Measurements from ENCODE around the gene TCTN3.

TCTN3 gene

DNA sequence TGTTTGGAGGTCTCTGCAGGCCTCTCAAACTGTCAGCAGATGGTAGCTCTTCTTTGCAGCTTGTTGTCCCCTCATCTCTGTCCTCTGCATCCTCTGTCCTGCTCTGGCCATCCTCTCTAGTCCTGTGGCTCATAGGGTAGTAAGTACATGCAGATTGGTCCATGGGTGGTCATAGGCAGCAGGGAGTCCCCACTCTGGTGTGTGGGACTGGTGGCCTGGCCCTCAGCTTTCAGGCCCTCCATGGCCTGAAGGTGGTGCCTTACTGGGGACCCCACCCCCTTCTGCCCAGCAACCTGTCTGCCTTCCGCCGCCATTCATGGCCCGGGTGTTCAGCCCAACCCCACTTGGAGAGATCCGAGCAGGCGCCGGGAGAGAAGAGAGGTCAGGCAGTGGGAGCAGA, 12.8 kb upstream of the TCTN3 start:
- no peak for DNase-seq (ENCODE audit: low read depth)
- no peak overlapping the region for H3K4me3 ChIP-seq (ENCODE audit: low read length)
- TF ChIP-seq, protein P1, sequence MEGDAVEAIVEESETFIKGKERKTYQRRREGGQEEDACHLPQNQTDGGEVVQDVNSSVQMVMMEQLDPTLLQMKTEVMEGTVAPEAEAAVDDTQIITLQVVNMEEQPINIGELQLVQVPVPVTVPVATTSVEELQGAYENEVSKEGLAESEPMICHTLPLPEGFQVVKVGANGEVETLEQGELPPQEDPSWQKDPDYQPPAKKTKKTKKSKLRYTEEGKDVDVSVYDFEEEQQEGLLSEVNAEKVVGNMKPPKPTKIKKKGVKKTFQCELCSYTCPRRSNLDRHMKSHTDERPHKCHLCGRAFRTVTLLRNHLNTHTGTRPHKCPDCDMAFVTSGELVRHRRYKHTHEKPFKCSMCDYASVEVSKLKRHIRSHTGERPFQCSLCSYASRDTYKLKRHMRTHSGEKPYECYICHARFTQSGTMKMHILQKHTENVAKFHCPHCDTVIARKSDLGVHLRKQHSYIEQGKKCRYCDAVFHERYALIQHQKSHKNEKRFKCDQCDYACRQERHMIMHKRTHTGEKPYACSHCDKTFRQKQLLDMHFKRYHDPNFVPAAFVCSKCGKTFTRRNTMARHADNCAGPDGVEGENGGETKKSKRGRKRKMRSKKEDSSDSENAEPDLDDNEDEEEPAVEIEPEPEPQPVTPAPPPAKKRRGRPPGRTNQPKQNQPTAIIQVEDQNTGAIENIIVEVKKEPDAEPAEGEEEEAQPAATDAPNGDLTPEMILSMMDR (conservative IDR thresholded peaks at IDR 0.05; ENCODE audit: low read depth, low read length) = no peak

DNA sequence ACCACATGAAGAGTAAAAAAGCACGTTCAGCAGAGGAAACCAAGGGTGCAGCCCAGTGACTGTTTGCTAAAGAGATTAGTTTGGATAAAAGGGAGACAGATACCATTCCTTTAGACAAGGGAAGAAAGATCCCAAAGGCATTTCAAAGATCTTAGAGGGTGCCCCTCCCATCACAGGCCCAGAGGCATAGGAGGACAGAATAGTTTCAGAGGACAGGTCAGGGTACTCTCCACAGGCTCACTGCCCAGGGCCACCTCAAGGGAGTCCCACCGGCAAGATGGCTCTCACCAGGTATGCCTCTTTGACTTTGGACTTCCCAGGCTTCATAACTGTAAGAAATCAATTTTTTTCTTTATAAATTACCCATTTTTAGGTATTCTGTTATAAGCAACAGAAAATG, 4.7 kb upstream of the TCTN3 start:
- TF ChIP-seq, protein P1 (conservative IDR thresholded peaks at IDR 0.05; ENCODE audit: low read depth, low read length) = no peak
- no peak for DNase-seq (ENCODE audit: low read depth)
- H3K4me3 ChIP-seq (ENCODE audit: low read length) = no peak overlapping the region

DNA sequence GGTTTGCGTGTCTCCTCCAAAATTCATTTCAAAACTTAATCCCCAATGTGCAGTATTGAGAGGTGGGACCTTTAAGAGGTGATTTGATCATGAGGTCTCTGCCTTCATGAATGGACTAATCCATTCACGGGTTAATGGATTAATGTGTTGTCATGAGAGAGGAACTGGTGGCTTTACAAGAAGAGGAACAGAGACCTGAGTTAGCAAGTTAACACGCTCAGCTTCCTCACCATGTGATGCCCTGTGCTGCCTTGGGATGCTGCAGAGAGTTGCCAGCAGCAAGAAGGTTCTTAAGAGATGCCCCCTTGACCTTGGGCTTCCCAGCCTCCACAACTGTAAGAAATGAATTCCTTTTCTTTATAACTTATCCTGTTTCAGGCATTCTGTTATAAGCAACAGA, 3.7 kb upstream of the TCTN3 start:
- no peak overlapping the region for H3K4me3 ChIP-seq (ENCODE audit: low read length)
- TF ChIP-seq, protein P1 (conservative IDR thresholded peaks at IDR 0.05; ENCODE audit: low read depth, low read length) = no peak
- DNase-seq (ENCODE audit: low read depth) = no peak

DNA sequence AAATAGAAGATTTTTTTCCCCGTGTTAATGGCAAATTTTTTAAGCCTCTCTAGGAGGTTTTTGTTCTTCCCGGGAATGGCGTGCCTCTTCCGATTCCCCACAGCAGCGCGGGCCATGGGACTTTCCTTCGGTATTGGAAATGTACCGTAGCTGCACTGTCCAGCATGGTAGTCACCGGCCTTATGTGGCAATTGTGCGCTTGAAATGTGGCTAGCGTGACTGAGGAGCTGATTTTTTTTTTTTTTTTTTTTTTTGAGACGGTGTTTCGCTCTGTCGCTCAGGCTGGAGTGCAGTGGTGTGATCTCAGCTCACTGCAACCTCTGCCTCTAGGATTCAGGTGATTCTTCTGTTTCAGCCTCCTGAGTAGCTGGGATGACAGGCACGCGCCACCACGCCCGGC, 938 bp upstream of the TCTN3 start:
- no peak for DNase-seq (ENCODE audit: low read depth)
- H3K4me3 ChIP-seq (ENCODE audit: low read length) = no peak overlapping the region
- TF ChIP-seq, protein P1 (conservative IDR thresholded peaks at IDR 0.05; ENCODE audit: low read depth, low read length) = no peak

DNA sequence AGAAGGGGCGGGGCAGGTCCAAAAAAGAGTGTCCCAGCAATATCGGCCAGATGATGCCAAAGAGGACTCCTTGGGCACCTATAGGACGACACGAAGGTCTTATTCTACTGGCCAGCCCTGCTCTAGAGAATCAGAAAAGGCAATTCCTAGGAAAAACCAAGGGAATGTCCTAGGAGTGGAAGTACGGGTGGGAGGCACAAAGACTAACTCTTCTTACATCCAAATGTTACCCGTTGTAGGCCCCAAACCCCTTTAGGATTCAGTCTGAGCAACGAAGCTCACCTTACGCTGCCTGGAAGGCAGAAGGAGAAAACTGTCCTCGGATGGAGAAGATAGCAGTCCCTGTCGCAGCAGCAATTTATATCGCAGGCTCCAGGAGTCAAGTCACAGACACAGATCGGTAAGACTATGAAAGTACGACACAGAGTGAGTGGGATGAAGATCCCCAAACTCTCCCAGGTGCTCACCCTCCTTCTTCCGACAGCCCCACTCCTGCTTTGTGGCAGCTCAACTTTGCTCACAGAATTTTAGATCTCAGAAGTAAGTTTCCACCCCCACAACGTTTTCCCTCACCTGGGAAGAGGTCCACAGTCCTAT, 558 bp downstream of the TCTN3 start:
- no peak for DNase-seq (ENCODE audit: low read depth)

DNA sequence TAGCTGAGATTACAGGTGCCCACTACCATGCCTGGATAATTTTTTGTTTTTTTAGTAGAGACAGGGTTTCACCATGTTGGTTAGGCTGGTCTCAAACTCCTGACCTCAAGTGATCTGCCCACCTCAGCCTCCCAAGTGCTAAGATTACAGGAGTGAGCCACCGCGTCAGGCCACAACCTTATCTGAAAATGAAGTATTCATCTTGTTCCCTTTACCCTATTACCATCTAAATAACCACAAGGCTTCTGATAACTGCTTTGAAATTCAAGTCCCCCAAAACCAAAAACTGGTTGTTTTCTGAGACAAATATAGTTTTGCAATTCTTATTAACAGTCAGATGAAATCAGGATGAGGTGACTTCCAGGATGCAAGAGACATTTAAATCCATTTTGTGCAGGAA, 2.4 kb downstream of the TCTN3 start:
- no peak overlapping the region for H3K4me3 ChIP-seq (ENCODE audit: low read length)
- TF ChIP-seq, protein P1 (conservative IDR thresholded peaks at IDR 0.05; ENCODE audit: low read depth, low read length) = no peak
- no peak for DNase-seq (ENCODE audit: low read depth)

More for the DNA sequence above, 558 bp downstream of the TCTN3 start:
- TF ChIP-seq, protein P1 (conservative IDR thresholded peaks at IDR 0.05; ENCODE audit: low read depth, low read length) = no peak
- peak overlapping the region; percentile 98 for H3K4me3 ChIP-seq (ENCODE audit: low read length)

DNA sequence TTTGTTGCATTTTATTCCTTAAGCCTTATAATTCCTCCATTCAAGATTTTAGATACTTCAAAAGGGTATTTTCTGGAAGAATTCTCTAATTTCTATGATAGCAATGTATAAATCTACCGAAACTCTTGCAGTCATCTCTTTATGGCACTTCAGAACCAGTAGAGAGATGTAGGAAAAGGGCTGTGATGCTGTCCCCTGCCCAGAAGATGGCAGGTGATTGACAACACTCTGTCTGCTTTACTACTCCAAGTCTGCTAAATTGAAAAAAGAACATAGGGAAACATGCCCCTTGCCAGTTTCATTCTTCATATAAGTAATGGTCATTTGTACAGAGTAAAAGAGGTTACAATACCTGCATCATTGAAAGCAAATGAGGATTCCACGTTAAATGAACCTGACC, 5.1 kb downstream of the TCTN3 start:
- TF ChIP-seq, protein P1 (conservative IDR thresholded peaks at IDR 0.05; ENCODE audit: low read depth, low read length) = no peak
- no peak overlapping the region for H3K4me3 ChIP-seq (ENCODE audit: low read length)
- no peak for DNase-seq (ENCODE audit: low read depth)

All from retinal pigment epithelial cell (primary cell).